ENCODE measurements around the gene GUSB. TPM values are rescaled to one million over a fixed set of nuclear protein-coding genes. Genes with fewer than 3 reads are reported as not detected.
A peak's percentile ranks its signal among the peaks of the same experiment; 100 is the strongest.

Gene GUSB
- total RNA-seq, 1 experiment from 2014 or later, result 47.0 TPM

DNA sequence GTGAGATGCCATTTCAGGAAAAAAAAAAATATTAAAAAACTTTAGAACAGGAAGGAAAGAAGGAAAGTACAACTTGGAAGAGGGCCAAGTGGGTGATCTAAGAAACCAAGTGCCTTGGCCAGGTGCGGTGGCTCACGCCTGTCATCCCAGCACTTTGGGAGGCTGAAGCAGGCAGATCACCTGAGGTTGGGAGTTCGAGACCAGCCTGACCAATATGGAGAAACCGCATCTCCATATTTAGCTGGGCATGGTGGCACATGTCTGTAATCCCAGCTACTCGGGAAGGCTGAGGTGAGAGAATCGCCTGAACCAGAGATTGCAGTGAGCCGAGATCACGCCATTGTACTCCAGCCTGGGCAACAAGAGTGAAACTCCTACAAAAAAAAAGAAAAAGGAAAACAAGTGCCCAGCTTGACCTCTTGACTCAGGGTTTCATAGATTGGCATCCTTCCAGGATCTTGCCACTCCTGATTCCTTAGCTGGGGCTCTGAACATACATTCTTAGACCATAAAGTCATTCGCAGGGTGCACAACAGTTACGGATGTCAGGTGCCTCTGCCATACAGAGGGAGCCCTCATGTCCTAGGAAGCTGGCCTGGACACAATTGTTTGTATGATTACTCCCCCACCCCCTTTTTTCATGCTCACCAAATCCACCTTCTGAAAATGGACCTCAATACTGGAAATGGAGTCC, 2.1 kb upstream of the GUSB start:
- peak in 1 of 2 experiments; percentile 15 for DNase-seq (ENCODE audit: low read depth in 1 of 2, low spot score in 2 of 2)
- Histone ChIP-seq H3K27ac (no peak overlapping the region), H3K36me3 (peaks cover 19% of the 10 kb centered on the region), H3K4me3 (no peak overlapping the region), H3K27me3 (replicated peaks) (no peaks in the 10 kb centered on the region), H3K9me3 (replicated peaks) (no peaks in the 10 kb centered on the region), H3K4me1 (replicated peaks) (peaks cover 34% of the 10 kb centered on the region)

DNA sequence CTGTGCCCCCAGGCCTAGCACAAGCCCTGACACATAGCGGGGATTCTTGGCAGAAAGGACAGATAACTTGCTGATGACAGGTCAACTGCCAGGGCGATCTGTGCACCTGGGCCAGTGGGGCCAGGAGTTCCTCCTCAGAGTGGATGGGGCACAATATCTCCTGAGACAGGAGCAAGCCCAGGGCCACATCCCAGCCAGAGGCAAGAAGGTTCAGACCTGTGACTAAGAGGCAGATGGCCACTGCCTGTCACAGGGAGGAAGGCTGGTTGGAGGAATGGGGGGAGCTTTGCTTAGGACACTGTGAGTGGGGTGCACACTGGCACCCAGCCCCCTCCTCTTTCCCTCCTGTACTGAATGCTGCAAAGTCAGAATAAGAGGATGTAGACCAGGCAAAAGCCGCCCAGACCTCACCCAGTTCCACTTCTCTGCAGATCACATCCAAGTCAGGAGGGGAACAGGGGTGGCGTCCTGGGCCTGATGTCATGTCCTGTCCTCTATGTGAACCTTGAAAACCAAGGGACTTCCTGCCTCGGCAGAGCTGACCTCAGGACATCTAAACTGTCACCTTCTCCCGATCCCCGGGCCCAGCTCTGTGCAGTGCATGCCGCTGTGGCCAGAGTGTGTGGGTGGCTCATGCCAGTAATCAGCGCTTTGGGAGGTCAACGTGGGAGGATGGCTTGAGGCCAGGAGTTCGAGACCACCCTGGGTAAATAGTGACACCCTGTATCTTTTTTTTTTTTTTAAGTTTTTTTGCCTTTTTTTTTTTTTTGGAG, 1.3 kb downstream of the GUSB start:
- H3K36me3 ChIP-seq, result peaks cover 49% of the 10 kb centered on the region
- peak overlapping the region; percentile 62 for H3K27ac ChIP-seq
- DNase-seq (ENCODE audit: low read depth in 1 of 2, low spot score in 2 of 2), result peak; percentile 94 to 97
- H3K9me3 ChIP-seq (replicated peaks), result no peaks in the 10 kb centered on the region
- H3K4me1 ChIP-seq (replicated peaks), result peaks cover 19% of the 10 kb centered on the region
- H3K27me3 ChIP-seq (replicated peaks), result no peaks in the 10 kb centered on the region
- H3K4me3 ChIP-seq, result peak overlapping the region; percentile 79

- Histone ChIP-seq H3K4me3 (peak overlapping the region; percentile 79), H3K9me3 (replicated peaks) (no peaks in the 10 kb centered on the region), H3K27me3 (replicated peaks) (no peaks in the 10 kb centered on the region), H3K4me1 (replicated peaks) (peaks cover 19% of the 10 kb centered on the region), H3K27ac (peak overlapping the region; percentile 62), H3K36me3 (peaks cover 58% of the 10 kb centered on the region)
- DNase-seq (ENCODE audit: low read depth in 1 of 2, low spot score in 2 of 2), result no peak
Measured at GRCh38 chr7:65979583-65980477, 2.2 kb downstream of the GUSB start.

DNA sequence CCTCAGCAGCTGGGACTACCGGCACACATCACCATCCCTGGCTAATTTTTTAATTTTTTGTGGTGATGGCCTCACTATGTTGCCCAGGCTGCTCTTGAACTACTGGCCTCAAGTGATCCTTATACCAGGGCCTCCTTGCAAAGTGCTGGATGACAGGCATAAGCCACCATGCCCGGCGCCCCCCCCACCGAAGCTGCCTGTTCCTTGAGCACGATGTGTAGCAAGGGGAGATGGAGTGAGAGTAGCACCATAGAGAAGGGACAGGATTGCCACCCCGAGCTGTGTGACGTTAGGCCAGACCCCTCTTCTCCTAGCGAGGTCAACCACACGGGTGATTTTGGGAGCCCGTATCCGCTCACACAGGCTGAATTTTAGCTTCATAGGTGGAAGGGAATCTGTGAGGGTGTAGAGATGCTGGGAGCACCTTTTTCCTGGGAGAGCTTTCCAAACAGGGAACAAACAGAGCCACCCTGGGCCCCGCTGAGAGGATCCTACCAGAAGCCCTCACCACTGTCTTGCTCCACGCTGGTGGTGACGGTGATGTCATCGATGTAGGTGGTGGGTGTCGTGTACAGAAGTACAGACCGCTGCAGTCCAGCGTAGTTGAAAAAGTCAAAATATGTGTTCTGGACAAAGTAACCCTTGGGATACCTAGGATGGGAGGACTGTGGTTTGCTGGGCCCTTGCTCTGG, 3.0 kb downstream of the GUSB start:
- Histone ChIP-seq H3K9me3 (replicated peaks) (no peaks in the 10 kb centered on the region), H3K27ac (no peak overlapping the region), H3K4me1 (replicated peaks) (peaks cover 19% of the 10 kb centered on the region), H3K36me3 (peaks cover 66% of the 10 kb centered on the region), H3K4me3 (no peak overlapping the region), H3K27me3 (replicated peaks) (no peaks in the 10 kb centered on the region)
- no peak for DNase-seq (ENCODE audit: low read depth in 1 of 2, low spot score in 2 of 2)

GRCh38 chr7:65976659-65977196, 5.3 kb downstream of the GUSB start:
- no peak overlapping the region for H3K27ac ChIP-seq
- H3K4me3 ChIP-seq, result no peak overlapping the region
- H3K36me3 ChIP-seq, result peaks cover 84% of the 10 kb centered on the region
- H3K4me1 ChIP-seq (replicated peaks), result peaks cover 14% of the 10 kb centered on the region
- no peak for DNase-seq (ENCODE audit: low read depth in 1 of 2, low spot score in 2 of 2)
- no peaks in the 10 kb centered on the region for H3K27me3 ChIP-seq (replicated peaks)
- H3K9me3 ChIP-seq (replicated peaks), result no peaks in the 10 kb centered on the region

DNA sequence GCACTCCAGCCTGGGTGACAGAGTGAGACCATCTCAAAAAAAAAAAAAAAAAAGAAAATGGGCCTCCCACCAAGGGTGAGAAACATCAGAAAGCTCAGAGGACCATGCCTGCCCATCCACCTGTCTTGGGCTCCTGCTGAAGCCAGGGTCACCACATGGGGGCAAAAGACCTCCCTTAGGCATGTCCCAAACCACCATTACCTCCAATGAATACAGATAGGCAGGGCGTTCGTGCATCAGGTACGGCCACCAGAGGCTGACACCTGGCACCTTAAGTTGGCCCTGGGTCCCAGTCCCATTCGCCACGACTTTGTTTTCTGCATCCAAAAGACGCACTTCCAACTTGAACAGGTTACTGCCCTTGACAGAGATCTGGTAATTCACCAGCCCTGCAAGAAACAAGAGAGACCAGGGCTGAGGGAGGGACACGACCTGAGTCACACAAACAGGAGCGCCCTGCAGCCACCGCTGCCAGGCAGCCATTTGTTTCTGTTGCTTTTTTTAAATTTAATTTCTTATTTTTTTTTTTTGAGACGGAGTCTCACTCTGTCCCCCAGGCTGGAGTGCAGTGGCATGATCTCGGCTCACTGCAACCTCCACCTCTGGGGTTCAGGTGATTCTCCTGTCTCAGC, 6.1 kb downstream of the GUSB start:
- Histone ChIP-seq H3K4me3 (no peak overlapping the region), H3K9me3 (replicated peaks) (no peaks in the 10 kb centered on the region), H3K27ac (no peak overlapping the region), H3K27me3 (replicated peaks) (no peaks in the 10 kb centered on the region), H3K4me1 (replicated peaks) (peaks cover 14% of the 10 kb centered on the region), H3K36me3 (peaks cover 90% of the 10 kb centered on the region)
- no peak for DNase-seq (ENCODE audit: low read depth in 1 of 2, low spot score in 2 of 2)

GRCh38 chr7:65974876-65975275, 7.1 kb downstream of the GUSB start:
- Histone ChIP-seq H3K36me3 (peaks cover 94% of the 10 kb centered on the region), H3K9me3 (replicated peaks) (no peaks in the 10 kb centered on the region), H3K4me1 (replicated peaks) (peaks cover 6% of the 10 kb centered on the region), H3K27ac (no peak overlapping the region), H3K27me3 (replicated peaks) (no peaks in the 10 kb centered on the region), H3K4me3 (no peak overlapping the region)
- no peak for DNase-seq (ENCODE audit: low read depth in 1 of 2, low spot score in 2 of 2)

DNA sequence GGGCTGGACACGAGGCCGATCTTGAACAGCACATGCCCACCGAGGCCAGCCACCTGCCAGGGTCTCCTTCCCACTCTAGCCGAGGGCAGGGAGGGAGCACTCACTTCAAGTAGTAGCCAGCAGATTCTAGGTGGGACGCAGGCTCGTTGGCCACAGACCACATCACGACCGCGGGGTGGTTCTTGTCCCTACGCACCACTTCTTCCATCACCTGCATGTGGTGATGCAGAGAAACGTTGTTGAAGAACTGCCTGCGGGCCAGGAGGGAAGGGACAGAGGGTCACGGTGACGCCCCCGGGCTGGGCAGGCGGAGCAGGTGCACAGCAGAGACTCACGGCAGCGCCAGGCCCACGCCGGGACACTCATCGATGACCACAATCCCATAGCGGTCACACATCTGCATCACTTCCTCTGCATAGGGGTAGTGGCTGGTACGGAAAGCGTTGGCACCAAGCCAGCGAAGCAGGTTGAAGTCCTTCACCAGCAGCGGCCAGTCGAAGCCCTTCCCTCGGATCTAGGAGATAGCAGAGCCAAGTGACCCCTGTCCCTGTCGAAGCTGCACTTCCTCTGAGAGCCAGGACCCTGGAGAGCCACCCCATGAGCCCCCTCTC, 7.7 kb downstream of the GUSB start:
- Histone ChIP-seq H3K4me3 (no peak overlapping the region), H3K27ac (no peak overlapping the region), H3K4me1 (replicated peaks) (peaks cover under 1% of the 10 kb centered on the region), H3K27me3 (replicated peaks) (no peaks in the 10 kb centered on the region), H3K36me3 (peaks cover 94% of the 10 kb centered on the region), H3K9me3 (replicated peaks) (no peaks in the 10 kb centered on the region)
- no peak for DNase-seq (ENCODE audit: low read depth in 1 of 2, low spot score in 2 of 2)

GRCh38 chr7:65972976-65973375, 9.0 kb downstream of the GUSB start:
- Histone ChIP-seq H3K27ac (no peak overlapping the region), H3K27me3 (replicated peaks) (no peaks in the 10 kb centered on the region), H3K9me3 (replicated peaks) (no peaks in the 10 kb centered on the region), H3K4me1 (replicated peaks) (no peaks in the 10 kb centered on the region), H3K4me3 (no peak overlapping the region), H3K36me3 (peaks cover 95% of the 10 kb centered on the region)
- DNase-seq (ENCODE audit: low read depth in 1 of 2, low spot score in 2 of 2), result no peak

- Histone ChIP-seq H3K4me1 (replicated peaks) (no peaks in the 10 kb centered on the region), H3K9me3 (replicated peaks) (no peaks in the 10 kb centered on the region), H3K4me3 (no peak overlapping the region), H3K36me3 (peaks cover 97% of the 10 kb centered on the region), H3K27ac (no peak overlapping the region), H3K27me3 (replicated peaks) (no peaks in the 10 kb centered on the region)
- DNase-seq (ENCODE audit: low read depth in 1 of 2, low spot score in 2 of 2), result no peak
Measured at GRCh38 chr7:65971021-65971420, 11.0 kb downstream of the GUSB start.

DNA sequence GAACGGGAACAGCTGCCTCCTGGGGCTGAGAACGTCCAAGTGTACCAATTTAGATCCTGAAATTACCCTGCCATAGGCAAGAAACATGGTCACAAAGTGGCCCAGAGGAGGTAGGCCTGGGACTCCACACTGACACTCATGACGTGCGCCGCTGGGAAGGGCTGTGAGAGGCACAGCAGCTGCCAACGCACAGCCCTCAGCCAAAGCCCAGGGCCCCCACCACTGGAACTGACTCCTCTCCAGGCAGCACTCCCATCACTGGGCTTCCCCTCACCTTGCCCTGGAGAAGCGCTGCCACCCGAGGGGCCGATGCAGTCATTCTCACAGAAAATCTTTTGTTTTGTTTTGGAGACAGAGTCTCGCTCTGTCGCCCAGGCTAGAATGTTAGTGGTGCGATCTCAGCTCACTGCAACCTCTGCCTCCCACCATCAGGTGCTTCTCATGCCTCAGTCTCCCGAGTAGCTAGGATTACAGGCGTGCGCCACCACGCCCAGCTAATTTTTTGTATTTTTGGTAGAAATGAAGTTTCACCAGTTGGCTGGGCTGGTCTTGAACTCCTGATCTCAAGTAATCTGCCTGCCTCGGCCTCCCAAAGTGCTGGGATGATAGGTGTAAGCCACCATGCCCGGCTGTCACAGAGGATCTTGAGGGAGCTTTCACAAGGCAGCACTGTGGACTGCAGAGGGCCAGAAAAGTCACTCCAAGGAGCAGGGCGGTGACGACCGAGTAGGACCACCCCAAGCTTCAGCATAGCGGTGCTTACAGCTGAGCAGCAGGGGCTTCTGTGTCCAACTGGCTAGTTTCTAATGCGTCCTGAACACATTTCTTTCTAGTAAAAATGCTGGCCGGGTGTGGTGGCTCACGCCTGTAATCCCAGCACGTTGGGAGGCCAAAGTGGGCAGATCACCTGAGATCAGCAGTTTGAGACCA, 13.5 kb downstream of the GUSB start:
- Histone ChIP-seq H3K9me3 (replicated peaks) (no peaks in the 10 kb centered on the region), H3K27ac (no peak overlapping the region), H3K4me1 (replicated peaks) (no peaks in the 10 kb centered on the region), H3K4me3 (no peak overlapping the region), H3K27me3 (replicated peaks) (no peaks in the 10 kb centered on the region), H3K36me3 (peaks cover 97% of the 10 kb centered on the region)
- no peak for DNase-seq (ENCODE audit: low read depth in 1 of 2, low spot score in 2 of 2)
